Pancreas (tissue), 10 donors: ENCODE results near the gene ADAMTS2. TPM values are rescaled to one million over a fixed set of nuclear protein-coding genes. Genes with fewer than 3 reads are reported as not detected.

Experiments
- ATAC-seq, 4 donors: fragments of 200-7000 bp; cut with Tn5 transposase; one replicate each; pipeline versions ENCODE4 v1.8.0 to v1.9.1; 2020; ENCODE audit warnings: mild to moderate bottlenecking in 4 of 4, moderate library complexity in 4 of 4
- DNase-seq, 6 donors: peaks; one replicate each; pipeline ENCODE4 v3.0.0-alpha.2; 2020
- FAIRE-seq: peaks from 2 replicates; lab custom pipeline; 2012; peaks lifted over from hg19 to GRCh38; lab: Jason Lieb, UNC
- H3K27ac ChIP-seq, 4 donors: fragments of 200-600 bp; sonication (generic); 1 replicate in 3 of 4; 2 replicates in 1 of 4; pipeline versions ENCODE4 v1.5.0 to v1.8.0; 2020
- H3K27me3 ChIP-seq, 4 donors: fragments of 200-600 bp; one replicate each; pipeline ENCODE4 v1.8.0; 2021
- H3K36me3 ChIP-seq, 3 donors: fragments of 200-600 bp; sonication (generic) in 1 of 3; one replicate each; pipeline versions ENCODE4 v1.5.0 to v1.8.0; 2020 to 2021
- H3K4me1 ChIP-seq, 3 donors: fragments of 200-600 bp; one replicate each; pipeline ENCODE4 v1.8.0; 2021
- H3K4me3 ChIP-seq, 4 donors: fragments of 200-600 bp; sonication (generic) in 2 of 4; one replicate each; pipeline versions ENCODE4 v1.5.0 to v1.8.0; 2020 to 2021
- H3K9me3 ChIP-seq, 4 donors: fragments of 200-600 bp; one replicate each; pipeline ENCODE4 v1.8.0; 2021
- CTCF ChIP-seq, 4 donors: fragments of 200-600 bp; sonication (generic) in 3 of 4; IDR thresholded peaks; one replicate each; pipeline versions ENCODE4 v1.5.0 to v1.8.0; 2021; ENCODE audit warnings: antibody characterized with exemption in 4 of 4
- WGBS, 2 donors: extraction: QIAGEN DNeasy Blood & Tissue Kit; methylation state at CpG; one replicate each; pipeline ENCODE4 v1.1.7; 2013; 5-methylcytosine and 5-hydroxymethylcytosine counted together
- intact Hi-C, 3 donors: fragments of 100-400 bp; cut with DNase I; formaldehyde crosslinking; loops; one replicate each; pipeline versions ENCODE4 v1.11.1 to v1.14.2; 2022
- polyA plus RNA-seq, 2 donors: library from polyadenylated mRNA; stranded (reverse); fragments of 200-250 nt; gene quantifications; one replicate each; pipeline ENCODE4 v1.2.3, GENCODE V29; 2013
- total RNA-seq, 6 donors: library from RNA; stranded (reverse); fragmentation: NEBNext Ultra II Directional in 4 of 6; extraction: Animal tissue kit (Norgen Biotek cat#: 25700) in 4 of 6; gene quantifications; one replicate each; pipeline versions ENCODE4 v1.2.1 to v1.2.4, GENCODE V29; 2021 to 2023
- donor health status: healthy with polysubstance abuse.
- donor health status: DM: no; HTN: no; CAD: no; lungs with moderate emphysema.
- donor health status: DM: no; HTN: no; CAD: no.
- donor health status: control.
- donor health status: control.
- donor health status: Bipolar disorder and iron deficiency.
- donor health status: DM: yes; HTN: yes; CAD: no.
- donor health status: DM: no; HTN: no; CAD: no.
- donor health status: DM: no; HTN: no; CAD: no.
- donor health status: DM: yes; HTN: yes; CAD: no.

ADAMTS2 gene
- total and polyA plus RNA-seq, 8 donors = 1.3 to 18.5 (median 5.8) TPM

DNA sequence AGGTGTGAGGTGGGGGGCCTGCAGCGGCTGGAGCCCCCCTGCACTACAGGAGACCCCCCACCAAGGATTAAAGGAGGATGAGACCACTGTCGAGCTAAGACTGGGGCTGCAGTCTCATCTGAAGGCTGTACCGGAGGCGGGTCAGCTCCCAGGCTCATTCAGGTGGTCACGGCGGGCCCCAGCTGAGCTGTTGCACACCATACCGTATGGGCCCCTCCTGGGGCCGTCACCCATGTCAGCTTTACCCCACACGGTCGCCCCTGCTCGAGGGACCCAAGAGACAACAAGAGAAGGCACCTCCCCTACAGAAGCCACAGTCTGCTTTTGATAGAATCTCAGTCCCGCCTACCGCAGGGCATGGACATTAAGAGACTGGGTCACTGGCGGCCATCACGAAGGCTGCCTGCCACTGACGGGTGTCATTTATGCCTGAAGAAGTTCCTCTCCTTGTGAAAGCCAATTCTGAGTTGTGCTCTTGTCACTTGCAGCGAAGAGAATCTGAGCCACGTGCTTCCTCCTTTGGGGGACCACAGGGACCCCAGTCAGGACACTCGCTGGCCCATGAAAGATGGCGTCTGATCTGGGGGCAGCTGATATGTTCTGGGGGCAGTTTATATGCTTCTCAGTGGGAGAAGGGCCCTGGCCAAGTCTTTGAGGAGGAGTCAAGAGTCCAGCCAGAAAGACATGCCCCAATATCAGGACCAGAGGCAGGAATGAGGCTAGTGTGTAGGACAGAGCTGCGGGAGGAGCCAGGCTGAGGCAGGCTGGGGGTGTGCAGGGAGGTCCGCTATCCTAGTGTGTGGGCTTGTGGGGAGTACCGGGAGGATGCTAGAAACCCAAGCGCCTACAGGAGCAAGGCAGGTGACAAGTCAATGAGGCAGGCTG is 182.7 kb downstream of the ADAMTS2 start:
- H3K27ac ChIP-seq = no peak overlapping the region
- DNase-seq (peak in 1 of 6 donors; percentile 28), FAIRE-seq (no peak), ATAC-seq (no peak)
- WGBS, 2 donors = 72 to 82% methylated on average over 24 of the region's 24 CpGs
- TF ChIP-seq CTCF (IDR thresholded peaks at IDR 0.05) = no peak
- no peak overlapping the region for H3K4me3 ChIP-seq
- H3K36me3 ChIP-seq = no peaks in the 10 kb centered on the region
- no peaks in the 10 kb centered on the region for H3K9me3 ChIP-seq
- intact Hi-C loops = no loop called here
- peaks cover 0 to 4% (median 0%) of the 10 kb centered on the region in 3 donors for H3K4me1 ChIP-seq
- no peaks in the 10 kb centered on the region for H3K27me3 ChIP-seq

DNA sequence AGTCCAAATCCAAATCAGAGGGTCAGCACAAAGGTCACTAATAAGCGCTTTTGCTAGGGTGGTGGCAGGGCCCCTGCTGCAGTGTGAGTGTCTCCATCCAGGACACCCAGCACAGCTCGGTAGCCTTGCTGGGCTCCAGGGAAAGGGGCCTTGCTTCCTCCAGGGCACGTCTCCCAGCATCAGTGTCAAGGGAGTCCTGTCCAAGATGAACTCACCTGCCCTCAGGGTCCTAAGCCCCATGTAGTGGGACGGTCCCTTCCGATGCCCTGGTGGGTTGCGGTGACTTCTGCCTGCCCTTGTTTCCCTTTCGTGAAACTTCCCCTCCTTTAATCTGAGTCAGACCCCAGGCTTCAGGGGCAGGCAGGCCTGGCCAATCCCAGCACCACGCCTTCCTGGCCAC is 183.4 kb downstream of the ADAMTS2 start:
- H3K27me3 ChIP-seq = no peaks in the 10 kb centered on the region
- H3K9me3 ChIP-seq = no peaks in the 10 kb centered on the region
- ATAC-seq (no peak), DNase-seq (no peak), FAIRE-seq (no peak)
- no peak overlapping the region for H3K27ac ChIP-seq
- intact Hi-C loops = no loop called here
- no peak for TF ChIP-seq CTCF (IDR thresholded peaks at IDR 0.05)
- H3K4me1 ChIP-seq = no peaks in the 10 kb centered on the region
- no peaks in the 10 kb centered on the region for H3K36me3 ChIP-seq
- H3K4me3 ChIP-seq = no peak overlapping the region
- 79 to 90% methylated on average over 8 of the region's 8 CpGs for WGBS, 2 donors

- Histone ChIP-seq H3K36me3 (no peaks in the 10 kb centered on the region), H3K27ac (no peak overlapping the region), H3K9me3 (no peaks in the 10 kb centered on the region), H3K27me3 (no peaks in the 10 kb centered on the region), H3K4me1 (no peaks in the 10 kb centered on the region), H3K4me3 (no peak overlapping the region)
- intact Hi-C loops = no loop called here
- DNase-seq (no peak), ATAC-seq (no peak), FAIRE-seq (no peak)
- no peak for TF ChIP-seq CTCF (IDR thresholded peaks at IDR 0.05)
- WGBS, 2 donors = 61 to 81% methylated on average over 3 of the region's 3 CpGs
Observed at GRCh38 chr5:179160584-179160983, 184.7 kb downstream of the ADAMTS2 start.

GRCh38 chr5:179158556-179158955 is 186.7 kb downstream of the ADAMTS2 start:
- FAIRE-seq (no peak), ATAC-seq (no peak), DNase-seq (peak in 1 of 6 donors; percentile 27)
- Histone ChIP-seq H3K27ac (no peak overlapping the region), H3K36me3 (no peaks in the 10 kb centered on the region), H3K4me3 (no peak overlapping the region), H3K9me3 (no peaks in the 10 kb centered on the region), H3K4me1 (no peaks in the 10 kb centered on the region), H3K27me3 (no peaks in the 10 kb centered on the region)
- intact Hi-C loops = no loop called here
- WGBS, 2 donors = 82 to 87% methylated on average over 14 of the region's 14 CpGs
- no peak for TF ChIP-seq CTCF (IDR thresholded peaks at IDR 0.05)
